Upper lobe of left lung (tissue), 4 donors: Measurements from ENCODE around the gene TSPAN1.

Experiments used
- POLR2A ChIP-seq, 4 donors: fragments of 450-650 bp; IDR thresholded peaks; one replicate each; pipeline ENCODE4 v1.5.1; 2016 to 2017; ENCODE audit warnings: antibody characterized with exemption in 4 of 4, mild to moderate bottlenecking in 2 of 4
- TF ChIP-seq, protein P1 (sequence below), 6 experiments: fragments of 450-650 bp in 4 of 6; fragments of 200-600 bp in 2 of 6; sonication (generic) in 2 of 6; IDR thresholded peaks; one replicate each; pipeline ENCODE4 v1.5.1; 2016 to 2019; ENCODE audit warnings: antibody characterized with exemption in 6 of 6

DNA sequence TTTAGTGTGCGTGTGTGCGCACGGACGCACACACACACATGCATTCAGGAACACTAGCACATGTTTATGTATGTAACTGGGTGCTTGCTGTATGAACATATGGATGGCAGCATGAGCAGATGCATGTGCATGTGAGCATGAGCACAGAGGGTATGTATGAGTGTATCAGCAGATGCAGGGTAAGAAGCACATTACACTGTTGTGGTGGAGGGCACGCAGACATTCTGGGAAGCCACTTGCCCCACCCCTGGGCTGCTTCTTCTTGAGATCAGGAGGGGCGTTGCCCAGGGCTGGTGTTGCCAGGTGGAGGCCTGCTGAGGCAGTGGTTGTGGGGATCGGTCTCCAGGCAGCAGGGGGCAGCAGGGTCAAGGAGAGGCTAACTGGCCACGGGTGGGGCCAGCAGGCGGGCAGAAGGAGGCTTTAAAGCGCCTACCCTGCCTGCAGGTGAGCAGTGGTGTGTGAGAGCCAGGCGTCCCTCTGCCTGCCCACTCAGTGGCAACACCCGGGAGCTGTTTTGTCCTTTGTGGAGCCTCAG lies 5.3 kb downstream of the TSPAN1 start:
- TF ChIP-seq, protein P1, sequence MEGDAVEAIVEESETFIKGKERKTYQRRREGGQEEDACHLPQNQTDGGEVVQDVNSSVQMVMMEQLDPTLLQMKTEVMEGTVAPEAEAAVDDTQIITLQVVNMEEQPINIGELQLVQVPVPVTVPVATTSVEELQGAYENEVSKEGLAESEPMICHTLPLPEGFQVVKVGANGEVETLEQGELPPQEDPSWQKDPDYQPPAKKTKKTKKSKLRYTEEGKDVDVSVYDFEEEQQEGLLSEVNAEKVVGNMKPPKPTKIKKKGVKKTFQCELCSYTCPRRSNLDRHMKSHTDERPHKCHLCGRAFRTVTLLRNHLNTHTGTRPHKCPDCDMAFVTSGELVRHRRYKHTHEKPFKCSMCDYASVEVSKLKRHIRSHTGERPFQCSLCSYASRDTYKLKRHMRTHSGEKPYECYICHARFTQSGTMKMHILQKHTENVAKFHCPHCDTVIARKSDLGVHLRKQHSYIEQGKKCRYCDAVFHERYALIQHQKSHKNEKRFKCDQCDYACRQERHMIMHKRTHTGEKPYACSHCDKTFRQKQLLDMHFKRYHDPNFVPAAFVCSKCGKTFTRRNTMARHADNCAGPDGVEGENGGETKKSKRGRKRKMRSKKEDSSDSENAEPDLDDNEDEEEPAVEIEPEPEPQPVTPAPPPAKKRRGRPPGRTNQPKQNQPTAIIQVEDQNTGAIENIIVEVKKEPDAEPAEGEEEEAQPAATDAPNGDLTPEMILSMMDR (IDR thresholded peaks at IDR 0.05) = peak in 5 of 6 experiments; percentile 9 to 62 (median 35)
- peak in 1 of 4 donors; percentile 25 for TF ChIP-seq POLR2A (IDR thresholded peaks at IDR 0.05)
